HCT116 (cell line): ENCODE measurements around the gene COL5A1.

Source experiments
- ATF3 ChIP-seq: IDR thresholded peaks from 2 replicates; pipeline ENCODE4 v1.6.1; 2012
- CTCF ChIP-seq, 3 experiments: fragments of 200-600 bp in 1 of 3; sonication (generic) in 1 of 3; IDR thresholded peaks in 2 of 3; conservative IDR thresholded peaks in 1 of 3; 2 replicates each; pipeline ENCODE4 v1.5.1; 2012 to 2017; ENCODE audit warnings: low read depth in 2 of 3, low read length in 2 of 3, antibody characterized with exemption in 1 of 3, borderline replicate concordance in 1 of 3, control low read depth in 1 of 3, mild to moderate bottlenecking in 1 of 3, mixed read lengths in 1 of 3, mixed run types in 1 of 3, moderate library complexity in 1 of 3; ENCODE audit not compliant: insufficient read depth in 1 of 3
- EZH2 ChIP-seq: fragments of 200-600 bp; sonication (generic); IDR thresholded peaks from 2 replicates; pipeline ENCODE4 v1.6.1; 2017; ENCODE audit warnings: antibody characterized with exemption, mixed run types
- EZH2phosphoT487 ChIP-seq: fragments of 200-600 bp; IDR thresholded peaks from 2 replicates; pipeline ENCODE4 v1.6.1; 2018; ENCODE audit warnings: antibody characterized with exemption, borderline replicate concordance
- FOSL1 ChIP-seq: IDR thresholded peaks from 2 replicates; pipeline ENCODE4 v1.6.1; 2012; ENCODE audit warnings: low read depth
- MAX ChIP-seq: IDR thresholded peaks from 2 replicates; pipeline ENCODE4 v1.6.1; 2012
- POLR2AphosphoS5 ChIP-seq: IDR thresholded peaks from 2 replicates; pipeline ENCODE4 v1.6.1; 2011; ENCODE audit warnings: mild to moderate bottlenecking, low read depth, low read length, moderate library complexity
- SIN3A ChIP-seq: IDR thresholded peaks from 2 replicates; pipeline ENCODE4 v1.6.1; 2012; ENCODE audit warnings: low read depth
- SP1 ChIP-seq: IDR thresholded peaks from 2 replicates; pipeline ENCODE4 v1.6.1; 2012; ENCODE audit warnings: low read depth
- TCF7L2 ChIP-seq: IDR thresholded peaks from 2 replicates; pipeline ENCODE4 v1.7.0; 2011; ENCODE audit warnings: borderline replicate concordance, inconsistent platforms; ENCODE audit not compliant: insufficient read depth, insufficient read length; ENCODE audit errors: extremely low read depth
- ZNF274 ChIP-seq: fragments of 200-500 bp; sonication (Bioruptor generic); IDR thresholded peaks from 2 replicates; pipeline ENCODE4 v1.6.1; 2014; ENCODE audit warnings: mild to moderate bottlenecking, low read depth, low read length, inconsistent platforms
- TF ChIP-seq, protein P1 (sequence below): IDR thresholded peaks from 2 replicates; pipeline ENCODE4 v1.6.1; 2011; ENCODE audit warnings: mild to moderate bottlenecking, low read length, moderate library complexity; ENCODE audit not compliant: insufficient replicate concordance; ENCODE audit errors: extremely low read depth
- TF ChIP-seq, protein P2 (sequence below): IDR thresholded peaks from 2 replicates; pipeline ENCODE4 v1.6.1; 2012; ENCODE audit warnings: low read depth

- TF ChIP-seq, protein P1, sequence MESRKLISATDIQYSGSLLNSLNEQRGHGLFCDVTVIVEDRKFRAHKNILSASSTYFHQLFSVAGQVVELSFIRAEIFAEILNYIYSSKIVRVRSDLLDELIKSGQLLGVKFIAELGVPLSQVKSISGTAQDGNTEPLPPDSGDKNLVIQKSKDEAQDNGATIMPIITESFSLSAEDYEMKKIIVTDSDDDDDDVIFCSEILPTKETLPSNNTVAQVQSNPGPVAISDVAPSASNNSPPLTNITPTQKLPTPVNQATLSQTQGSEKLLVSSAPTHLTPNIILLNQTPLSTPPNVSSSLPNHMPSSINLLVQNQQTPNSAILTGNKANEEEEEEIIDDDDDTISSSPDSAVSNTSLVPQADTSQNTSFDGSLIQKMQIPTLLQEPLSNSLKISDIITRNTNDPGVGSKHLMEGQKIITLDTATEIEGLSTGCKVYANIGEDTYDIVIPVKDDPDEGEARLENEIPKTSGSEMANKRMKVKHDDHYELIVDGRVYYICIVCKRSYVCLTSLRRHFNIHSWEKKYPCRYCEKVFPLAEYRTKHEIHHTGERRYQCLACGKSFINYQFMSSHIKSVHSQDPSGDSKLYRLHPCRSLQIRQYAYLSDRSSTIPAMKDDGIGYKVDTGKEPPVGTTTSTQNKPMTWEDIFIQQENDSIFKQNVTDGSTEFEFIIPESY, result no peak
- TF ChIP-seq CTCF (IDR thresholded peaks at IDR 0.05 in 2 of 3, conservative IDR thresholded peaks at IDR 0.05 in 1 of 3; ENCODE audit: borderline replicate concordance in 1 of 3, insufficient read depth in 1 of 3, low read depth in 2 of 3, low read length in 2 of 3), result no peak
- TF ChIP-seq POLR2AphosphoS5, result no peak
- TF ChIP-seq EZH2, result no peak
- no peak for TF ChIP-seq EZH2phosphoT487
- TF ChIP-seq, protein P2, sequence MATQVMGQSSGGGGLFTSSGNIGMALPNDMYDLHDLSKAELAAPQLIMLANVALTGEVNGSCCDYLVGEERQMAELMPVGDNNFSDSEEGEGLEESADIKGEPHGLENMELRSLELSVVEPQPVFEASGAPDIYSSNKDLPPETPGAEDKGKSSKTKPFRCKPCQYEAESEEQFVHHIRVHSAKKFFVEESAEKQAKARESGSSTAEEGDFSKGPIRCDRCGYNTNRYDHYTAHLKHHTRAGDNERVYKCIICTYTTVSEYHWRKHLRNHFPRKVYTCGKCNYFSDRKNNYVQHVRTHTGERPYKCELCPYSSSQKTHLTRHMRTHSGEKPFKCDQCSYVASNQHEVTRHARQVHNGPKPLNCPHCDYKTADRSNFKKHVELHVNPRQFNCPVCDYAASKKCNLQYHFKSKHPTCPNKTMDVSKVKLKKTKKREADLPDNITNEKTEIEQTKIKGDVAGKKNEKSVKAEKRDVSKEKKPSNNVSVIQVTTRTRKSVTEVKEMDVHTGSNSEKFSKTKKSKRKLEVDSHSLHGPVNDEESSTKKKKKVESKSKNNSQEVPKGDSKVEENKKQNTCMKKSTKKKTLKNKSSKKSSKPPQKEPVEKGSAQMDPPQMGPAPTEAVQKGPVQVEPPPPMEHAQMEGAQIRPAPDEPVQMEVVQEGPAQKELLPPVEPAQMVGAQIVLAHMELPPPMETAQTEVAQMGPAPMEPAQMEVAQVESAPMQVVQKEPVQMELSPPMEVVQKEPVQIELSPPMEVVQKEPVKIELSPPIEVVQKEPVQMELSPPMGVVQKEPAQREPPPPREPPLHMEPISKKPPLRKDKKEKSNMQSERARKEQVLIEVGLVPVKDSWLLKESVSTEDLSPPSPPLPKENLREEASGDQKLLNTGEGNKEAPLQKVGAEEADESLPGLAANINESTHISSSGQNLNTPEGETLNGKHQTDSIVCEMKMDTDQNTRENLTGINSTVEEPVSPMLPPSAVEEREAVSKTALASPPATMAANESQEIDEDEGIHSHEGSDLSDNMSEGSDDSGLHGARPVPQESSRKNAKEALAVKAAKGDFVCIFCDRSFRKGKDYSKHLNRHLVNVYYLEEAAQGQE, result no peak
- TF ChIP-seq MAX, result no peak
- TF ChIP-seq ZNF274, result no peak
- no peak for TF ChIP-seq FOSL1
- no peak for TF ChIP-seq TCF7L2
- no peak for TF ChIP-seq SP1
- TF ChIP-seq SIN3A, result no peak
- no peak for TF ChIP-seq ATF3
Measured at GRCh38 chr9:134847752-134848432, 206.3 kb downstream of the COL5A1 start.
